HL-60 (cell line): ENCODE data around the gene MT1H.

Experiments
- CTCF ChIP-seq: IDR thresholded peaks from one replicate; pipeline ENCODE4 v1.5.1; 2011; ENCODE audit warnings: low read length, control low read depth, inconsistent platforms; ENCODE audit not compliant: insufficient read depth
- POLR2AphosphoS5 ChIP-seq: IDR thresholded peaks from 2 replicates; pipeline ENCODE4 v1.6.1; 2012; ENCODE audit warnings: low read depth
- REST ChIP-seq: IDR thresholded peaks from 2 replicates; pipeline ENCODE4 v1.6.1; 2012; ENCODE audit warnings: low read depth; ENCODE audit not compliant: insufficient replicate concordance

DNA sequence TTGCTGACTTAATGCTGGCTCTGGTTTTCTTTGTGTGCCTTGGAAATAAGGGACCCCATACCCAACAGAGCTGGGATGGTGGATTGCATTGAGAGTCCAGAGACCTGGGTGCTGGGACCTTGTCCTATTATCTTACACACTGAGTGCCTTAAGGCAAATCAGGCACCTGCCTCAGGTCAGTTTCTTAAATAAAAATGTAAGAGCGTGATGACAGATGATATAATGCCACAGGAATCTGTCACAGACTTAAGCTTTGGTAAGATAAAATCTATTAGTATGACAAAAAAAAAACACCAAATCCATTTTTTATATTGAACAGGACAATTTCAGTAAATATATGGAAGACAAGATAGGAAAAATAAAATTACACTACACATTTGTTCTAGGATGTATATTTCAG, 29.5 kb upstream of the MT1H start:
- TF ChIP-seq CTCF (no peak), POLR2AphosphoS5 (no peak), REST (no peak)
